Kidney (tissue), 14 donors: ENCODE measurements around the gene NFIA. TPM values are rescaled to one million over a fixed set of nuclear protein-coding genes. Genes with fewer than 3 reads are reported as not detected.
A peak's percentile ranks its signal among the peaks of the same experiment; 100 is the strongest.

ENCODE experiments used
- DNase-seq, 5 donors: peaks; one replicate each; pipeline ENCODE4 v3.0.0-alpha.2; 2013 to 2020
- FAIRE-seq: peaks from 2 replicates; lab custom pipeline; 2012; peaks lifted over from hg19 to GRCh38; lab: Jason Lieb, UNC
- H3K27ac ChIP-seq, 2 donors: one replicate each; pipeline ENCODE4 v1.7.0; 2013; ENCODE audit warnings: low read depth in 2 of 2, low read length in 2 of 2, inconsistent platforms in 1 of 2
- H3K27me3 ChIP-seq: one replicate; pipeline ENCODE4 v1.7.1; 2013; ENCODE audit warnings: low read length, inconsistent platforms; ENCODE audit not compliant: control insufficient read depth, insufficient read depth
- H3K36me3 ChIP-seq, 3 donors: one replicate each; pipeline versions ENCODE4 v1.7.0 to v1.7.1; 2013; ENCODE audit warnings: low read length in 3 of 3, control low read depth in 1 of 3, inconsistent platforms in 1 of 3; ENCODE audit not compliant: insufficient read depth in 3 of 3, control insufficient read depth in 2 of 3
- H3K4me1 ChIP-seq, 3 donors: one replicate each; pipeline versions ENCODE4 v1.7.0 to v1.7.1; 2013; ENCODE audit warnings: low read length in 3 of 3, inconsistent platforms in 1 of 3, low read depth in 1 of 3; ENCODE audit not compliant: control insufficient read depth in 2 of 3, insufficient read depth in 2 of 3
- H3K4me3 ChIP-seq, 3 donors: one replicate each; pipeline versions ENCODE4 v1.7.0 to v1.8.1; 2013; ENCODE audit warnings: low read length in 3 of 3, control low read depth in 1 of 3, inconsistent platforms in 1 of 3
- H3K9ac ChIP-seq, 3 donors: one replicate each; pipeline versions ENCODE4 v1.7.0 to v1.7.1; 2013; ENCODE audit warnings: low read length in 3 of 3, control low read depth in 1 of 3, inconsistent platforms in 1 of 3
- H3K9me3 ChIP-seq, 3 donors: one replicate each; pipeline versions ENCODE4 v1.7.0 to v1.7.1; 2013; ENCODE audit warnings: low read length in 3 of 3, control low read depth in 1 of 3, inconsistent platforms in 1 of 3; ENCODE audit not compliant: control insufficient read depth in 2 of 3, insufficient read depth in 1 of 3
- CTCF ChIP-seq: IDR thresholded peaks from 3 replicates; pipeline ENCODE4 v1.5.1; 2012; ENCODE audit warnings: mild to moderate bottlenecking, moderate library complexity, borderline replicate concordance; ENCODE audit not compliant: insufficient read depth; ENCODE audit errors: extremely low read depth
- intact Hi-C: fragments of 100-400 bp; cut with DNase I; formaldehyde crosslinking; loops from one replicate; pipeline ENCODE4 v1.11.1; 2022
- polyA plus RNA-seq: library from polyadenylated mRNA; stranded (reverse); fragments of 350-450 nt; fragmentation: Illumina TruSeq; extraction: RNeasy Lipid Tissue Mini Kit (QIAGEN cat#74804); gene quantifications from one replicate; pipeline ENCODE4 v1.2.3, GENCODE V29; 2014; ENCODE audit warnings: low read depth, low replicate concordance; ENCODE audit not compliant: insufficient read depth
- total RNA-seq: library from RNA; stranded (reverse); fragmentation: NEBNext Ultra II Directional; extraction: Animal tissue kit (Norgen Biotek cat#: 25700); gene quantifications from one replicate; pipeline ENCODE4 v1.2.1, GENCODE V29; 2021
- donor health status: control.
- donor health status: control.
- donor health status: control.
- donor health status: control.
- donor health status: control.
- donor health status: DM: yes; HTN: yes; CAD: no.
- donor health status: Normal renal cell carcinoma (clear cell type).

The NFIA gene
- total and polyA plus RNA-seq, 2 donors from 2014 or later: 4.8 to 87.5 TPM

DNA sequence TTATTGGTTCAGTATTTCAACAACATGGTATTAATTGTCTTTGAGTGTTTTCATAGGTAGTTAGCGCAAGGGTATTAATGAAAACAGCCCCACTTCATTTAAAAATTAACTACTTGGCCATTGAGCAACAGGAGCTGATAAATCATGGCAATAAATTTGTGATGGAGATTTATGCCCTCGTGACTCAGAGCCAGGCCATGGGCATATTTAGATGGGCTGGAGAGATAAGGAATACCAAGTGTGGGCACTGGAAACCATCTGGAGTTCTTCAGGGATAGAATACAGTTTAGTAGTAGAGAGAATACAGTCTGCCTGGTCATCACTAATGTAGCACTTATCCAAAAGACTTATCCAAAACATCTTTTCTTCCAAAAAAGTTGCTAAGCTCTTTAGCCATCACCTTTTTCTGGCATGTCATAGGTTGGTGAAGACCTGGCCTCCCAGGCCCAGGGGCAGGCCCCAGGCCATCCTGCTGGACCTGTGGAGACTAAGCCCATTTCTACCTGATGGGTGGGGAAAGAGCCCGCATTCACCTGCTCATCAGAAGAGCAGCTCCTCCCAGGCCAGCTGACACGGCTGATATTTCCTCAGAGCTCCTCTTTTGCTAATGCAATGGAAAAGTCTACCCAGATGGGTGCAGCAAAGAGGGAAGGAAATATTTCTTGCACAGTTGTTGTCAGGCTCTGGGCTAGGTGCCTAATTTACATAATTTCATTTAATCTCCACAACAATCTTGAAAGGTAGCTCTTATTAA is 404.6 kb downstream of the NFIA start:
- Histone ChIP-seq H3K27ac (no peak overlapping the region), H3K27me3 (no peaks in the 10 kb centered on the region), H3K9me3 (no peaks in the 10 kb centered on the region), H3K36me3 (no peaks in the 10 kb centered on the region), H3K9ac (no peak overlapping the region), H3K4me3 (no peak overlapping the region), H3K4me1 (no peaks in the 10 kb centered on the region)
- DNase-seq (no peak), FAIRE-seq (no peak)
- intact Hi-C loops: no loop called here
- TF ChIP-seq CTCF: no peak

DNA sequence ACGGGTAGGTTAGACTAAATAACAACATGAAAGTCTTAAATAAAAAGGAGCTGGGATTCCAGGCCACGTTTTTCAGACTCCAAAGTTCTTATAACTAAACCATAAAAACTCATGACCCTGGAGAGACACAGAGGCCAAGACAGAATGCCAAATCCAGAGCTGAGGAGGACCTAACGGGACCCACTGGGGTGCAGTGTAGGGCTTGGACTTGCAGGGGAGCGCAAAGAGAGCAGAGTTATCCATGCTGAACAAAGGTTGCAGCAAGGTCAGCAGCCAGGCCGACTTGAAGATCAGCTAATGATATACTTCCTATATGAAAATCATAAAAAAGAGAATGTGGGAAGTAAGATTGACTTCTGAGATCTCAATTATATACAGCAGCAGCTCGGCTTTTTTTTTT is 405.4 kb downstream of the NFIA start:
- Histone ChIP-seq H3K36me3 (no peaks in the 10 kb centered on the region), H3K4me3 (no peak overlapping the region), H3K27ac (no peak overlapping the region), H3K27me3 (no peaks in the 10 kb centered on the region), H3K4me1 (no peaks in the 10 kb centered on the region), H3K9ac (no peak overlapping the region), H3K9me3 (no peaks in the 10 kb centered on the region)
- DNase-seq (no peak), FAIRE-seq (no peak)
- no peak for TF ChIP-seq CTCF
- intact Hi-C loops: no loop called here

DNA sequence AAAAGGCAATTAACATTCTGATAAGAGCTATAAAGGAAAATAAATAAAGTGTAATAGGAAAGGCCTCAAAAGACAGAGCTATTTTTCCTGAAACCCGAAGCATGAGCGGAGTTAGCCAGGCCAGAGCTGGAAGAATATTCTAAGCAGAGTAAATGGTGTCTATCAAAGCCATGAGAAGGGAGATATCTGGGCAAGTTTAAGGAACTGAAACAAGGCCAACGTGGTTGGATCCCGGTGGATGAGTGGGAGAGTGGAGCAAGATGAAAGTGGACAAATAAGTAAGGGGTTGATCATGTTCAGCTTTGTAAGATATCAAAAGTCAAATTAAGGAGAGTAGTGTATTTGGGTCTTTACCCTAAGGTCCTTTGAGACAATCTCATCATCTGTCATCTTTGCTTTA is 408.6 kb downstream of the NFIA start:
- intact Hi-C loops: no loop called here
- DNase-seq: no peak

More for the DNA sequence above, 408.6 kb downstream of the NFIA start:
- Histone ChIP-seq H3K4me1 (no peaks in the 10 kb centered on the region), H3K27me3 (no peaks in the 10 kb centered on the region), H3K36me3 (no peaks in the 10 kb centered on the region), H3K27ac (peak overlapping the region in 1 of 2 donors; percentile 28), H3K9ac (no peak overlapping the region), H3K9me3 (no peaks in the 10 kb centered on the region), H3K4me3 (no peak overlapping the region)
- TF ChIP-seq CTCF: no peak
- FAIRE-seq: no peak
